Measurements from ENCODE around the gene RPS16.

RPS16 gene

DNA sequence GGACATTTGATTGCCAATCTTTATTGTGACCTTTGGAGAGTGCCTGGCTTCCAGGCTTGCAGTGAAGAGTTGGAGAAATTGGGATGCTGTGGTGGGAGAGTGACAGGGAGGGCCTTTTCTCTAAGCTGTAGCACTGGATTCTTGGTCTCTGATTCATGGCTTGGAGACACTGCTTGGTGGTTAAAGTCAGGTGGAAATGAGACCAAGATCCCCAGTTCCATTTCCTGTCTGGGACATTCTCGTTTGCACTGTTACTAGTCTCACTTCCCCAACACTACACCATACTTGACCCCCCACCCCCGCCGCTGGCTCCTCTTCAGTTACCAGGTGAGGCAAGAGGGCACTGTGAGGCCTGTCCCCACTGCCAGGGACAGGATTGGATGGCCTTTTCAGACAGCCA lies 12.5 kb upstream of the RPS16 start:
- DNase-seq (ENCODE audit: low read depth), result peak; percentile 30
- H3K4me3 ChIP-seq (ENCODE audit: control insufficient read depth, low read depth, low read length), result no peak overlapping the region
- TF ChIP-seq, protein P1, sequence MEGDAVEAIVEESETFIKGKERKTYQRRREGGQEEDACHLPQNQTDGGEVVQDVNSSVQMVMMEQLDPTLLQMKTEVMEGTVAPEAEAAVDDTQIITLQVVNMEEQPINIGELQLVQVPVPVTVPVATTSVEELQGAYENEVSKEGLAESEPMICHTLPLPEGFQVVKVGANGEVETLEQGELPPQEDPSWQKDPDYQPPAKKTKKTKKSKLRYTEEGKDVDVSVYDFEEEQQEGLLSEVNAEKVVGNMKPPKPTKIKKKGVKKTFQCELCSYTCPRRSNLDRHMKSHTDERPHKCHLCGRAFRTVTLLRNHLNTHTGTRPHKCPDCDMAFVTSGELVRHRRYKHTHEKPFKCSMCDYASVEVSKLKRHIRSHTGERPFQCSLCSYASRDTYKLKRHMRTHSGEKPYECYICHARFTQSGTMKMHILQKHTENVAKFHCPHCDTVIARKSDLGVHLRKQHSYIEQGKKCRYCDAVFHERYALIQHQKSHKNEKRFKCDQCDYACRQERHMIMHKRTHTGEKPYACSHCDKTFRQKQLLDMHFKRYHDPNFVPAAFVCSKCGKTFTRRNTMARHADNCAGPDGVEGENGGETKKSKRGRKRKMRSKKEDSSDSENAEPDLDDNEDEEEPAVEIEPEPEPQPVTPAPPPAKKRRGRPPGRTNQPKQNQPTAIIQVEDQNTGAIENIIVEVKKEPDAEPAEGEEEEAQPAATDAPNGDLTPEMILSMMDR (conservative IDR thresholded peaks at IDR 0.05; ENCODE audit: control insufficient read depth, insufficient read depth, low read depth, low read length), result no peak

DNA sequence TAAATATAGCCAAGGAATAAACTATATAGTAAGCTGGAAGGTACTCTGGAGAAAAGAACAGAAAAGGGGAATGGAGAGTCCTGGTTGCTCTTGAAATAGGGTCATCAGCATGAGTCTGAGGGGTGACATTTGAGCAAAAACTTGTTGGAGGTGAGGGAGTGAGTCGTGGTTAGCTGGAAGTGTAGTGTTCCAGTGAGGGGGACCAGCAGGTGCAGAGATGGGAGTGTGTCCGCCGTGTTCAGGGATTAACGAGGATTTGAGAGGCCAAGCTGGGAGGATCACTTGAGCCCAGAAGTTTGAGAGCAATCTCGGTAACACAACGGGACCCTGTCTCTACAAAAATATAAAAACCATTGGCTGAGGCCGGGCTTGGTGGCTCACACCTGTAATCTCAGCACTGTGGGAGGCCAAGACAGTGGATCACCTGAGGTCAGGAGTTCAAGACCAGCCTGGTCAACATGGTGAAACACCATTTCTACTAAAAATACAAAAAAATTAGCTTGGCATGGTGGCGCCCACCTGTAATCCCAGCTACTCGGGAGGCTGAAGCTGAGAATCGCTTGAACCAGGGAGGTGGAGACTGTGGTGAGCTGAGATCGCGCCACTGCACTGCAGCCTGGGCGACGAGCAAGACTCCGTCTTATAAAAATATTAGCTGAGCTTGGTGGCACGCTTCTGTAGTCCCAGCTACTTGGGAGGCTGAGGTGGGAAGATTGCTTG lies 10.8 kb upstream of the RPS16 start:
- TF ChIP-seq, protein P1 (conservative IDR thresholded peaks at IDR 0.05; ENCODE audit: control insufficient read depth, insufficient read depth, low read depth, low read length), result no peak
- DNase-seq (ENCODE audit: low read depth), result no peak
- H3K4me3 ChIP-seq (ENCODE audit: control insufficient read depth, low read depth, low read length), result peak overlapping the region; percentile 99

DNA sequence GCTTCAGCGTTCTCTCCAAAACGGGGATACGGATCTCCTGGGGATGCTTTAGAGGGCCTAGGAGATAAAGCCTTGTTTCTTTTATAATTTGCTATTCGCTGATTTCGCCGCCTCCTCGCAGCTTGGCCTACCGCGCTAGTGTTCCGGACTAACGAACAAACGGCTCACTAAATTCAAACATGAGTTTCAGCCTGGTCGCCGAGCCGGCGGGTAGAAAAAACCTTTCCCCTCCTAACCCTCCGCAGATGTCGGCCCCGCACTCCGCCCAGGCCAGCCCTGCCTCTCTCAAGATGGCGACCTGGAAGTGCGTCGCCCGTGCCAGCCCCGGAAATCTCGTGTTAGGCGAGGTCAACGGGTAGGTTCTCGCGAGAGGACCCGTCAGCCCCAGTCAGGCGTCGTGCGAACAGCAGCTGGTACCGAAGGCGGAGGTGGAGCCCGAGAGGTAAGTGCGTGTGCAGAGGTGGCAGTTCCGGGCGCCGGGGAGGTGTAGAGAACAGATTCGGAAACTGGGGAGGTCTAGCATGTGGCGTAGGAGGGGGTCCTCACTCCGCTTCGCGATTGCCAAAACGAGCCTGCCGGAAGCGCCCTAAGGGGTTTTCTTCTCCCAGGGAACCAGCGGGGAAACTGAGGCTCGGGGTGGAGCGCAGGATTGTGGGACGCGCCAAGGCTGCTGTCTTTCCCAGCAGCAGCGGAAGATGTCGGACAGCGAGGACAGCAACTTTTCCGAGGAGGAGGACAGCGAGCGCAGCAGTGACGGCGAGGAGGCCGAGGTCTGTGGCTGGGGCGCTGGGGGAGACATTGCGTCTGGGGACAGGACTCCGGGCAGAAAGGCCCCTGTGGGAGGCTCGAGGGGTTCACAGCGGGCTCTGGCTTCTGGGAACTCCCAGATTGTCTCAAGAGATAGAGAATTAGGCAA lies 9.7 kb upstream of the RPS16 start, which contains the start of gene SUPT5H:
TSS of gene SUPT5H (plus strand) at position 387 of the 916 bp plus-strand sequence. CDS start at position 696, 309 bp downstream.
- DNase-seq (ENCODE audit: low read depth), result peak; percentile 97
- TF ChIP-seq, protein P1 (conservative IDR thresholded peaks at IDR 0.05; ENCODE audit: control insufficient read depth, insufficient read depth, low read depth, low read length), result no peak
- H3K4me3 ChIP-seq (ENCODE audit: control insufficient read depth, low read depth, low read length), result peak within 1 kb of the TSS; percentile 99

DNA sequence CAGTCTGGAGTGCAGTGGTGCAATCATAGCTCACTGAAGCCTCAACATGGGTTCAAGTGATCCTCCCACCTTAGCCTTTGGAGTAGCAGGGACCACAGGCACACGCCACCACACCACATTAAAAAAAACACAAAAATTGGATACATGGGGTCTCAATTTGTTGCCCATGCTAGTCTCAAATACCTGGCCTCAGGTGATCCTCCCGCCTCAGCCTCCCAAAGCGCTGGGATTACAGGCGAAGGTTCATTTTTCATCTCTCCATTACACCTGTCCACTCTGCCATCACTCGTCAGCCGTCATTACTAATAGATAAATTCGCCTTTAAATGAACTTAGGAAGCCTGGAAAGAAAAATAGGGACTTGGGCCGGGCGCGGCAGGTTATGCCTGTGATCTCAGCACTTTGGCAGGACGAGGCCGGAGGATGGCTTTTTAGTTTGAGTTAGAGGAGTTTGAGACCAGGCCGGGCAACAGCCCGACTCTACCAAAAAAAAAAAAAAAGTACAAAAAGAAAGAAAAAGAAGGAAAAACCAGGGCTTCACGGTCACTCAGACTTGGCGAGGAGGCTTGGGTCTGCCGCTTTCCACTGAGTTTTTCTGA lies 8.9 kb upstream of the RPS16 start:
- H3K4me3 ChIP-seq (ENCODE audit: control insufficient read depth, low read depth, low read length), result peak overlapping the region; percentile 99
- TF ChIP-seq, protein P1 (conservative IDR thresholded peaks at IDR 0.05; ENCODE audit: control insufficient read depth, insufficient read depth, low read depth, low read length), result no peak
- DNase-seq (ENCODE audit: low read depth), result peak; percentile 40

DNA sequence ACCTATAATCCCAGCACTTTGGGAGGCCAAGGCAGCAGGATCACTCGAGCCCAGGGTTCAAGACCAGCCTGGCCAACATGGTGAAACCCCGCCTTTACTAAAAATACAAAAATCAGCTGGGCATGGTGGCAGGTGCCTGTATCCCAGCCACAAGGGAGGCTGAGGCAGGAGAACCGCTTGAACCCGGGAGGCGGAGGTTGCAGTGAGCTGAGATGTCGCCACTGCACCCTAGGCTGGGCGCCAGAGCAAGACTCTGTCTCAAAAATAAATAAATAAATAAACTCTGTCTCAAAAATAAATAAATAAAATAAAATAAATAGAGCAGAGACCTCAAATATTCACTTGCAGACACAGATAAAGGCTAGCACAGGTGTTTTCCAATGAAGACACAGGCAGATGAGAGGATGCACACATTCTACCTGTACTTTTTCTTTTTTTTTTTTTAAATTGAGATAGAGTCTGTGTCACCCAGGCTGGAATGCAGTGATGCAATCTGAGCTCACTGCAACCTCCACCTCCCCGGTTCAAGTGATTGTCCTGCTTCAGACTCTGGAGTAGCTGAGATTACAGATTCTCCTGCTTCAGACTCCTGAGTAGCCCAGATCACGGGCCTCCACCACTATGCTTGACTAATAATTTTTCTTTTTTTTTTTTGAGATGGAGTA lies 2.7 kb upstream of the RPS16 start:
- TF ChIP-seq, protein P1 (conservative IDR thresholded peaks at IDR 0.05; ENCODE audit: control insufficient read depth, insufficient read depth, low read depth, low read length), result no peak
- no peak overlapping the region for H3K4me3 ChIP-seq (ENCODE audit: control insufficient read depth, low read depth, low read length)
- no peak for DNase-seq (ENCODE audit: low read depth)

DNA sequence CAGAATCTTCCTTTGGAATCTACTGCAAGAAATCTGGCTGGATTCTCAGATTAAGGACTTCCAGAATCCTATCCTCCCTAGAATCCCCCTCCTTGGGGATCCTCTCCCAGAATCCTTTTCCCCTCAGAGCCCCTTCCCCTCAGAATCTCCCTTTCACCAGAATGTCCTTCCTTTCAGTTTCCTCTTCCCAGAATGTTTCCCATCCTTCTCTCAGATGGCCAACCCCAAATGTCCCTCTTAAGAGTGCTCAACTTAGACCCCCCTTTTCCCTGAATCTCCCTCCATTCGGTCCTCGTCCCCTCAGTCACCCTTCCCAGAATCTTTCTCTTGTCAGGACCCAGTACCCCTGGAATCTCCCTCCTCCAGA lies 584 bp upstream of the RPS16 start:
- TF ChIP-seq, protein P1 (conservative IDR thresholded peaks at IDR 0.05; ENCODE audit: control insufficient read depth, insufficient read depth, low read depth, low read length), result no peak
- peak overlapping the region; percentile 99 for H3K4me3 ChIP-seq (ENCODE audit: control insufficient read depth, low read depth, low read length)
- no peak for DNase-seq (ENCODE audit: low read depth)

Data from fibroblast of mammary gland (primary cell).